ENCODE results near the gene TULP3.

The TULP3 gene

GRCh38 chr12:2933586-2933985 lies 42.9 kb downstream of the TULP3 start:
- Histone ChIP-seq H3K9me3 (no peaks in the 10 kb centered on the region), H3K4me1 (peaks cover 8% of the 10 kb centered on the region; the same call in 1 of the 2 replicates), H3K36me3 (peaks cover 20% of the 10 kb centered on the region), H3K4me3 (ENCODE audit: low read depth, low read length) (no peak overlapping the region), H3K27me3 (no peaks in the 10 kb centered on the region)
- TF ChIP-seq, protein P1, sequence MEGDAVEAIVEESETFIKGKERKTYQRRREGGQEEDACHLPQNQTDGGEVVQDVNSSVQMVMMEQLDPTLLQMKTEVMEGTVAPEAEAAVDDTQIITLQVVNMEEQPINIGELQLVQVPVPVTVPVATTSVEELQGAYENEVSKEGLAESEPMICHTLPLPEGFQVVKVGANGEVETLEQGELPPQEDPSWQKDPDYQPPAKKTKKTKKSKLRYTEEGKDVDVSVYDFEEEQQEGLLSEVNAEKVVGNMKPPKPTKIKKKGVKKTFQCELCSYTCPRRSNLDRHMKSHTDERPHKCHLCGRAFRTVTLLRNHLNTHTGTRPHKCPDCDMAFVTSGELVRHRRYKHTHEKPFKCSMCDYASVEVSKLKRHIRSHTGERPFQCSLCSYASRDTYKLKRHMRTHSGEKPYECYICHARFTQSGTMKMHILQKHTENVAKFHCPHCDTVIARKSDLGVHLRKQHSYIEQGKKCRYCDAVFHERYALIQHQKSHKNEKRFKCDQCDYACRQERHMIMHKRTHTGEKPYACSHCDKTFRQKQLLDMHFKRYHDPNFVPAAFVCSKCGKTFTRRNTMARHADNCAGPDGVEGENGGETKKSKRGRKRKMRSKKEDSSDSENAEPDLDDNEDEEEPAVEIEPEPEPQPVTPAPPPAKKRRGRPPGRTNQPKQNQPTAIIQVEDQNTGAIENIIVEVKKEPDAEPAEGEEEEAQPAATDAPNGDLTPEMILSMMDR (IDR thresholded peaks at IDR 0.05; ENCODE audit: low read depth, low read length) = no peak
- no peak for DNase-seq

GRCh38 chr12:2934371-2934770 lies 43.7 kb downstream of the TULP3 start:
- no peak for DNase-seq
- TF ChIP-seq, protein P1 (IDR thresholded peaks at IDR 0.05; ENCODE audit: low read depth, low read length) = no peak
- Histone ChIP-seq H3K9me3 (no peaks in the 10 kb centered on the region), H3K4me3 (ENCODE audit: low read depth, low read length) (no peak overlapping the region), H3K27me3 (no peaks in the 10 kb centered on the region), H3K36me3 (peaks cover 24% of the 10 kb centered on the region), H3K4me1 (peaks cover 8% of the 10 kb centered on the region; the same call in 1 of the 2 replicates)

GRCh38 chr12:2936301-2936700 lies 45.6 kb downstream of the TULP3 start:
- TF ChIP-seq, protein P1 (IDR thresholded peaks at IDR 0.05; ENCODE audit: low read depth, low read length) = no peak
- Histone ChIP-seq H3K36me3 (peaks cover 19% of the 10 kb centered on the region), H3K27me3 (no peaks in the 10 kb centered on the region), H3K4me1 (no peaks in the 10 kb centered on the region), H3K9me3 (no peaks in the 10 kb centered on the region), H3K4me3 (ENCODE audit: low read depth, low read length) (no peak overlapping the region)
- DNase-seq = no peak

DNA sequence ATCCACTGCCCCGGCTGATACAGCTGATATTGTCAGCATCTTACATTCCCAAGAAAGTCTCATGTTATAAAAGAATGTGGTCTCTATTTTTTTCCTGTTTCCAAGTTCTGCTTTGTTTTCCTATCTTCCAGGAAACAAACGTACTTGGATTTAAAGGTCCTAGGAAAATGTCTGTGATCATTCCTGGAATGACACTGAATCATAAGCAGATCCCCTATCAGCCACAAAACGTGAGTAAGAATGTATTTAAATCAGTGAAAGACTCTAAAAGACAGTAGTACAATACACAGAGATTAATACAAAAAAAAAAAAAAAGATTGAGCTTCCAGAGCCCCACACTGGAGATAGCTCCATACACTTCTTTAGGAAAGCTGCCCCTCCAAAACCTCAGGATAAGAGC lies 46.8 kb downstream of the TULP3 start:
- Histone ChIP-seq H3K27me3 (no peaks in the 10 kb centered on the region), H3K9me3 (no peaks in the 10 kb centered on the region), H3K4me1 (no peaks in the 10 kb centered on the region), H3K36me3 (peaks cover 15% of the 10 kb centered on the region), H3K4me3 (ENCODE audit: low read depth, low read length) (no peak overlapping the region)
- TF ChIP-seq, protein P1 (IDR thresholded peaks at IDR 0.05; ENCODE audit: low read depth, low read length) = no peak
- DNase-seq = no peak

DNA sequence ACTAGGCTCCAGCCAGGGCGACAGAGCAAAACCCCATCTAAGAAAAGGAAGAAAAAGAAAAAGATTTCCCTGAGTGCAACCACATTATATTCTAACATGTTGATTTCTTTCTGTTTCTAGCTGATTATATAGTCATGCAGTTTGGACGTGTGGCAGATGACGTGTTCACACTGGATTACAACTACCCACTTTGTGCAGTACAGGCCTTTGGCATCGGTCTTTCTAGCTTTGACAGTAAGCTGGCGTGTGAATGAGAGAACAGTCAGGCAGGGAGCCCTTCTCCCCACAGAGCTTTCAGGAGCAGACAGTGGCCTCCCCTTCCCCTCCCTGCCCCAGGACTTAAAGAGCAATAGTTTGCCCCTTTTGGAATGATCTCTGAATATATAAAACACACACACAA lies 48.5 kb downstream of the TULP3 start:
- Histone ChIP-seq H3K9me3 (no peaks in the 10 kb centered on the region), H3K36me3 (peaks cover 13% of the 10 kb centered on the region), H3K4me1 (no peaks in the 10 kb centered on the region), H3K27me3 (no peaks in the 10 kb centered on the region), H3K4me3 (ENCODE audit: low read depth, low read length) (no peak overlapping the region)
- no peak for DNase-seq
- TF ChIP-seq, protein P1 (IDR thresholded peaks at IDR 0.05; ENCODE audit: low read depth, low read length) = no peak

DNA sequence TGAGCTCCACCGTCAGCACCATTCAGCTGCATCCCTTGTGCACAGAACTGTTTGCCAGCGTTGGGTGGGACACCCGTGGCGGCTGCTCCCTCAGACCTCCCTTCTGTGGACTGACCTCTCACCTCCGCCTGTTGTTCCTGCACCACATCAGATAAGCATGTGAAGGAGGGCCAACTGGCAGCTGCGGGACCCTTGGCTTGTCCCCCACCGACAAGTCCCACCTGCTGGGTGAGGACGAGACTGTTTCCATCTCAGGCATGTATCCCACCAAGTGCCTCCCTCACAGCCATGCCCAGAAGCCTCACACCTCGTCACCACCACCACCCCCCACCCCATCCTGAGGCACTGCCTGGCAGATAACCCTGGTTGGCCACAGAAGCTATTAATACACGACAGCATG lies 49.9 kb downstream of the TULP3 start:
- Histone ChIP-seq H3K36me3 (peaks cover 4% of the 10 kb centered on the region; the same call in 1 of the 2 replicates), H3K9me3 (no peaks in the 10 kb centered on the region), H3K4me1 (no peaks in the 10 kb centered on the region), H3K4me3 (ENCODE audit: low read depth, low read length) (no peak overlapping the region), H3K27me3 (no peaks in the 10 kb centered on the region)
- TF ChIP-seq, protein P1 (IDR thresholded peaks at IDR 0.05; ENCODE audit: low read depth, low read length) = no peak
- DNase-seq = no peak
